Sigmoid colon (tissue), 4 donors: Measurements from ENCODE around the gene PDCD11.

Experiments used
- POLR2AphosphoS5 ChIP-seq, 4 donors: sonication (generic); formaldehyde crosslinking; IDR thresholded peaks; one replicate each; pipeline ENCODE4 v1.6.1; 2017; ENCODE audit warnings: antibody characterized with exemption in 4 of 4
- TF ChIP-seq, protein P1 (sequence below), 4 experiments: fragments of 450-650 bp in 3 of 4; fragments of 200-600 bp in 1 of 4; IDR thresholded peaks; one replicate each; pipeline ENCODE4 v1.5.1; 2016 to 2019; ENCODE audit warnings: antibody characterized with exemption in 4 of 4, mild to moderate bottlenecking in 3 of 4, moderate library complexity in 2 of 4

GRCh38 chr10:103395754-103396066, 716 bp upstream of the PDCD11 start:
- TF ChIP-seq, protein P1, sequence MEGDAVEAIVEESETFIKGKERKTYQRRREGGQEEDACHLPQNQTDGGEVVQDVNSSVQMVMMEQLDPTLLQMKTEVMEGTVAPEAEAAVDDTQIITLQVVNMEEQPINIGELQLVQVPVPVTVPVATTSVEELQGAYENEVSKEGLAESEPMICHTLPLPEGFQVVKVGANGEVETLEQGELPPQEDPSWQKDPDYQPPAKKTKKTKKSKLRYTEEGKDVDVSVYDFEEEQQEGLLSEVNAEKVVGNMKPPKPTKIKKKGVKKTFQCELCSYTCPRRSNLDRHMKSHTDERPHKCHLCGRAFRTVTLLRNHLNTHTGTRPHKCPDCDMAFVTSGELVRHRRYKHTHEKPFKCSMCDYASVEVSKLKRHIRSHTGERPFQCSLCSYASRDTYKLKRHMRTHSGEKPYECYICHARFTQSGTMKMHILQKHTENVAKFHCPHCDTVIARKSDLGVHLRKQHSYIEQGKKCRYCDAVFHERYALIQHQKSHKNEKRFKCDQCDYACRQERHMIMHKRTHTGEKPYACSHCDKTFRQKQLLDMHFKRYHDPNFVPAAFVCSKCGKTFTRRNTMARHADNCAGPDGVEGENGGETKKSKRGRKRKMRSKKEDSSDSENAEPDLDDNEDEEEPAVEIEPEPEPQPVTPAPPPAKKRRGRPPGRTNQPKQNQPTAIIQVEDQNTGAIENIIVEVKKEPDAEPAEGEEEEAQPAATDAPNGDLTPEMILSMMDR (IDR thresholded peaks at IDR 0.05): no peak
- TF ChIP-seq POLR2AphosphoS5 (IDR thresholded peaks at IDR 0.05): no peak
